H1 (cell line): ENCODE results near the gene PEX16. TPM values are rescaled to one million over a fixed set of nuclear protein-coding genes. Genes with fewer than 3 reads are reported as not detected.

Experiments used
- BACH1 ChIP-seq: IDR thresholded peaks from 2 replicates; pipeline ENCODE4 v1.6.1; 2012; ENCODE audit warnings: low read length, improper control_type of control experiment
- CHD1 ChIP-seq: IDR thresholded peaks from 2 replicates; pipeline ENCODE4 v1.6.1; 2012; ENCODE audit warnings: low read depth, low read length, improper control_type of control experiment
- KDM4A ChIP-seq: IDR thresholded peaks from one replicate; pipeline ENCODE4 v1.7.1; 2012; ENCODE audit warnings: low read depth, mild to moderate bottlenecking, moderate library complexity, low read length, inconsistent platforms; ENCODE audit not compliant: severe bottlenecking
- NRF1 ChIP-seq: IDR thresholded peaks from 2 replicates; pipeline ENCODE4 v1.6.1; 2011; ENCODE audit warnings: mild to moderate bottlenecking, low read depth, low read length, improper control_type of control experiment
- SP2 ChIP-seq: IDR thresholded peaks from 2 replicates; pipeline ENCODE4 v1.6.1; 2012; ENCODE audit warnings: mild to moderate bottlenecking, low read length, inconsistent platforms
- YY1 ChIP-seq: IDR thresholded peaks from 2 replicates; pipeline ENCODE4 v1.6.1; 2011; ENCODE audit warnings: low read depth, mild to moderate bottlenecking, low read length
- ZNF274 ChIP-seq: IDR thresholded peaks from 2 replicates; pipeline ENCODE4 v1.7.0; 2012; ENCODE audit warnings: low read length, borderline replicate concordance; ENCODE audit errors: extremely low read depth
- polyA plus RNA-seq, 7 experiments: library from polyadenylated mRNA; depleted of rRNA in 3 of 7; stranded (reverse) in 5 of 7; unstranded in 2 of 7; fragments of >200 nt in 5 of 7; fragments of 200-250 nt in 2 of 7; gene quantifications; 1 replicate in 5 of 7; 2 replicates in 1 of 7; 4 replicates in 1 of 7; pipeline versions ENCODE4 v1.2.1 to v1.2.3, GENCODE V29; 2011 to 2013; ENCODE audit warnings: missing spikeins in 2 of 7, mixed read lengths in 2 of 7
- total RNA-seq: library from RNA; stranded (reverse); fragmentation: NEBNext Ultra II Directional; extraction: Animal tissue kit (Norgen Biotek cat#: 25700); gene quantifications from 2 replicates; pipeline ENCODE4 v1.2.1, GENCODE V29; 2021
- TF ChIP-seq, protein P1 (sequence below): IDR thresholded peaks from 2 replicates; pipeline ENCODE4 v1.6.1; 2012; ENCODE audit warnings: inconsistent platforms

PEX16 gene
- total and polyA plus RNA-seq, 2 of the 8 experiments (the other 6 are each of a cell fraction or from before 2014, with no cell fraction given), result 29.2 to 36.0 TPM

DNA sequence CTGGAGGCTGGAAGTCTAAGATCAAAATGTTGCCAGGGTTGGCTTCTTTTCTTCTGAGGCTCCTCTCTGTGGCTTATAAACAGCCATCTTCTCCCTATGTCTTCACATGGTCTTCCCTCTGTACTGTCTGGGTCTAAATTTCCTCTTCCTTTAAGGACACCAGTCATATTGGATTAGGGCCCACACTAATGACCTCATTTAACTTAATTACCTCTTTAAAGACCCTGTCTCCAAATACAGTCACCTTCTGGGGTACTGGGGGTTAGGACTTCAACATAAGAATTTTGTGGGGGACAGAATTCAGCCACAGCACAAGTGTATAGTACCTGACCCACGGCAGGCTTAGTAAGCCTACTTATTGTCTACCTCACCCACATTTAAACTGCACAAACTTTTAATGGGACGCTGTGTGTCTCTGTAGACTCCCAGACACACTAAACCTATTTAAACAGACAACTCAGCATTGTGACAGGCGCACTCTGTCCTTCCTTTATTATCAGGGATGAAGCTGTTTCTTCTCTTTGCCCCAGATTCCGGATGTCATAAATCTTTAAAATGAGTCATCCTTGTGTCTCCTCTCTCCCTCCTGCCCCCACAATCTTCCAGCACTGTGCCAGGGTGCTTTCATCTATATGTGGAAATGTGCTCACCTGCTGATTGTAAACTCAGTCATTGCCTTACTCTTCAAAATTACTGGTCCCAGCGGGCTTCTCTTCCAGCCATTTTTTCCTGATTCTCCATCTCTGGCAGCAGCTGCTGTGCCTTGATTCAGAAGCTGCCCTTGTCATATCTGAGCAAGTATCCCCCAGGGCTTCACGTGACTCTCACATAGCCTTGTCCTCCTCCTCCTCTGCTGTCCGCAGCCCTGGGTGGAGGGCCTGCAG lies 37.6 kb downstream of the PEX16 start (continued):
- TF ChIP-seq, protein P1, sequence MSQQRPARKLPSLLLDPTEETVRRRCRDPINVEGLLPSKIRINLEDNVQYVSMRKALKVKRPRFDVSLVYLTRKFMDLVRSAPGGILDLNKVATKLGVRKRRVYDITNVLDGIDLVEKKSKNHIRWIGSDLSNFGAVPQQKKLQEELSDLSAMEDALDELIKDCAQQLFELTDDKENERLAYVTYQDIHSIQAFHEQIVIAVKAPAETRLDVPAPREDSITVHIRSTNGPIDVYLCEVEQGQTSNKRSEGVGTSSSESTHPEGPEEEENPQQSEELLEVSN, result no peak
- TF ChIP-seq CHD1 (no peak), YY1 (no peak), KDM4A (no peak), SP2 (no peak), ZNF274 (no peak), BACH1 (no peak), NRF1 (no peak)
